Erythroblast (primary cell): ENCODE measurements around the gene PAEP.

Source experiments
- DNase-seq, 2 experiments: peaks; one replicate each; lab custom pipeline; 2025; lab: John Stamatoyannopoulos, UW
- GATA1 ChIP-seq: IDR thresholded peaks from 2 replicates; pipeline ENCODE4 v1.6.1; 2011; ENCODE audit warnings: low read depth, mild to moderate bottlenecking, control low read depth, low read length, moderate library complexity
- POLR2A ChIP-seq: IDR thresholded peaks from 2 replicates; pipeline ENCODE4 v1.6.1; 2011; ENCODE audit warnings: mild to moderate bottlenecking, low read length

PAEP gene

GRCh38 chr9:135551456-135551855 lies 10.1 kb upstream of the PAEP start:
- TF ChIP-seq GATA1 = no peak
- TF ChIP-seq POLR2A = no peak
- no peak for DNase-seq

- TF ChIP-seq GATA1 (no peak), POLR2A (no peak)
- no peak for DNase-seq
These were observed 9.4 kb upstream of the PAEP start for GRCh38 chr9:135552021-135552697.

- TF ChIP-seq GATA1 (no peak), POLR2A (no peak)
- no peak for DNase-seq
These were observed 8.8 kb upstream of the PAEP start for GRCh38 chr9:135552698-135553171.

GRCh38 chr9:135554718-135555117 lies 6.8 kb upstream of the PAEP start:
- DNase-seq = no peak
- TF ChIP-seq GATA1 = no peak

- no peak for TF ChIP-seq GATA1
- TF ChIP-seq POLR2A = no peak
- DNase-seq = no peak
These were observed 6.4 kb upstream of the PAEP start for GRCh38 chr9:135555203-135555602.

- TF ChIP-seq POLR2A (no peak), GATA1 (no peak)
- no peak for DNase-seq
These were observed 5.6 kb upstream of the PAEP start for GRCh38 chr9:135555910-135556309.

- no peak for TF ChIP-seq GATA1
- TF ChIP-seq POLR2A = no peak
- DNase-seq = no peak
These were observed 1.9 kb upstream of the PAEP start for GRCh38 chr9:135559606-135560005.

GRCh38 chr9:135562235-135562745 lies 734 bp downstream of the PAEP start:
- DNase-seq = no peak
- no peak for TF ChIP-seq POLR2A
- no peak for TF ChIP-seq GATA1

- DNase-seq = peak; percentile 9 to 18
- TF ChIP-seq POLR2A = no peak
- no peak for TF ChIP-seq GATA1
These were observed 1.5 kb downstream of the PAEP start for GRCh38 chr9:135563039-135563476.

- DNase-seq = no peak
These were observed 2.3 kb downstream of the PAEP start for GRCh38 chr9:135563858-135564257.

GRCh38 chr9:135565141-135565628 lies 3.6 kb downstream of the PAEP start:
- no peak for TF ChIP-seq GATA1
- TF ChIP-seq POLR2A = no peak
- no peak for DNase-seq

More at GRCh38 chr9:135563858-135564257, 2.3 kb downstream of the PAEP start:
- TF ChIP-seq GATA1 = no peak
- no peak for TF ChIP-seq POLR2A

GRCh38 chr9:135565636-135566035 lies 4.1 kb downstream of the PAEP start:
- TF ChIP-seq POLR2A (no peak), GATA1 (no peak)
- DNase-seq = no peak

GRCh38 chr9:135566552-135566951 lies 5.0 kb downstream of the PAEP start:
- no peak for DNase-seq
- TF ChIP-seq GATA1 (no peak), POLR2A (no peak)

- no peak for DNase-seq
- TF ChIP-seq GATA1 = no peak
- no peak for TF ChIP-seq POLR2A
These were observed 5.8 kb downstream of the PAEP start for GRCh38 chr9:135567311-135567710.

GRCh38 chr9:135568026-135568425 lies 6.5 kb downstream of the PAEP start:
- TF ChIP-seq GATA1 (no peak), POLR2A (no peak)
- no peak for DNase-seq
